Osteocyte (in vitro differentiated cells): Measurements from ENCODE around the gene ANKRD65. TPM values are rescaled to one million over a fixed set of nuclear protein-coding genes. Genes with fewer than 3 reads are reported as not detected.

Experiments
- DNase-seq: peaks from one replicate; pipeline ENCODE4 v3.0.0; 2021; ENCODE audit warnings: mixed read lengths; ENCODE audit not compliant: unreplicated experiment; ENCODE audit errors: extremely low spot score
- H3K27ac Mint-ChIP-seq: one replicate; pipeline ENCODE4 v1.8.0; 2021; ENCODE audit warnings: mild to moderate bottlenecking, mixed read lengths; ENCODE audit not compliant: unreplicated experiment
- H3K27me3 Mint-ChIP-seq: one replicate; pipeline ENCODE4 v1.8.0; 2021; ENCODE audit warnings: mixed read lengths; ENCODE audit not compliant: unreplicated experiment
- H3K36me3 Mint-ChIP-seq: one replicate; pipeline ENCODE4 v1.8.0; 2021; ENCODE audit warnings: mixed read lengths; ENCODE audit not compliant: unreplicated experiment
- H3K4me1 Mint-ChIP-seq: one replicate; pipeline ENCODE4 v1.8.0; 2021; ENCODE audit warnings: mixed read lengths; ENCODE audit not compliant: unreplicated experiment
- H3K4me3 Mint-ChIP-seq: one replicate; pipeline ENCODE4 v1.8.0; 2021; ENCODE audit warnings: mild to moderate bottlenecking, moderate library complexity, mixed read lengths; ENCODE audit not compliant: unreplicated experiment
- H3K9me3 Mint-ChIP-seq: one replicate; pipeline ENCODE4 v1.8.0; 2021; ENCODE audit warnings: mixed read lengths; ENCODE audit not compliant: unreplicated experiment
- total RNA-seq: library from RNA; stranded (reverse); gene quantifications from 2 replicates; pipeline ENCODE4 v1.2.1, GENCODE V29; 2021
- TF ChIP-seq, protein P1 (sequence below): fragments of 200-600 bp; sonication (generic); IDR thresholded peaks from 2 replicates; pipeline ENCODE4 v1.5.0; 2021; ENCODE audit warnings: antibody characterized with exemption, mild to moderate bottlenecking, moderate library complexity

The ANKRD65 gene
- total RNA-seq, 1 donor from 2014 or later = 0.21 TPM

DNA sequence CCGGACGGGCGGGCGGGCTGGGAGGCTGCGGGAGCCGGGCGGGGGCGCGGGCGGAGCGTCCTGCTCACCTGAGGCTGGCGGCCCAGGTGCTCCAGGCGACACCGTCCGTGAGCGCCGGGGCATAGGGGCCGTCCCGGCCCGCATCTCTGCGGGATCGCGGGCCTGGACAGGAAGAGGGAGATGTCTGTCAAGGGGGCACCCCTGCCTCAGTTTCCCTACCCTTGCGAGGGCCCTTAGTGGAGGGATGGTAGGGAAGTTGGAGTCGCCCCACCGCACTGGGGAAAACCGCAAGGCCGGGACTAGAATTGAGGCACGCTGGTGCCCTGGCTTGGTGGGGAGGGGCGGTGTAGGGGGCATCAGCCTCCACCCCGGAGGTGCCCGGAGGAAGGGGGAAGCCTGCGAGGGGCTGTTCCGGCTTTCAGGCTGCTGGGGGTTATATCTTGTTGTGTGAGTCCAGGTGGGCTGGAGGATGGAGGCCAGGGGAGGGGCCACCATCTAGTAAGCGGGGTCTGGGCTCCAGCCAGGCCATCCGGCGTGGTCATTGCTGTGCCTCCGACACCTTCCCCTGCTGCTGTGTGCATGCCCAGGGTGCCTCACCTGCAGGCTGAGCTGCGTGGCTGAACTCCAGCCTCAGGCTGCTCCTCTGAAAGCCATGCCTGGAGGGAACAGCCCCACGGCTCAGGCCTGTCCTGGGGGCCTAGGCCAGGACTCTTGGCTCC, 15.0 kb upstream of the ANKRD65 start:
- H3K27ac Mint-ChIP-seq = no peak overlapping the region
- H3K4me3 Mint-ChIP-seq = peak overlapping the region; percentile 59
- no peaks in the 10 kb centered on the region for H3K9me3 Mint-ChIP-seq
- peaks cover 40% of the 10 kb centered on the region for H3K4me1 Mint-ChIP-seq
- DNase-seq = no peak
- no peaks in the 10 kb centered on the region for H3K27me3 Mint-ChIP-seq
- TF ChIP-seq, protein P1, sequence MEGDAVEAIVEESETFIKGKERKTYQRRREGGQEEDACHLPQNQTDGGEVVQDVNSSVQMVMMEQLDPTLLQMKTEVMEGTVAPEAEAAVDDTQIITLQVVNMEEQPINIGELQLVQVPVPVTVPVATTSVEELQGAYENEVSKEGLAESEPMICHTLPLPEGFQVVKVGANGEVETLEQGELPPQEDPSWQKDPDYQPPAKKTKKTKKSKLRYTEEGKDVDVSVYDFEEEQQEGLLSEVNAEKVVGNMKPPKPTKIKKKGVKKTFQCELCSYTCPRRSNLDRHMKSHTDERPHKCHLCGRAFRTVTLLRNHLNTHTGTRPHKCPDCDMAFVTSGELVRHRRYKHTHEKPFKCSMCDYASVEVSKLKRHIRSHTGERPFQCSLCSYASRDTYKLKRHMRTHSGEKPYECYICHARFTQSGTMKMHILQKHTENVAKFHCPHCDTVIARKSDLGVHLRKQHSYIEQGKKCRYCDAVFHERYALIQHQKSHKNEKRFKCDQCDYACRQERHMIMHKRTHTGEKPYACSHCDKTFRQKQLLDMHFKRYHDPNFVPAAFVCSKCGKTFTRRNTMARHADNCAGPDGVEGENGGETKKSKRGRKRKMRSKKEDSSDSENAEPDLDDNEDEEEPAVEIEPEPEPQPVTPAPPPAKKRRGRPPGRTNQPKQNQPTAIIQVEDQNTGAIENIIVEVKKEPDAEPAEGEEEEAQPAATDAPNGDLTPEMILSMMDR = no peak
- no peaks in the 10 kb centered on the region for H3K36me3 Mint-ChIP-seq

DNA sequence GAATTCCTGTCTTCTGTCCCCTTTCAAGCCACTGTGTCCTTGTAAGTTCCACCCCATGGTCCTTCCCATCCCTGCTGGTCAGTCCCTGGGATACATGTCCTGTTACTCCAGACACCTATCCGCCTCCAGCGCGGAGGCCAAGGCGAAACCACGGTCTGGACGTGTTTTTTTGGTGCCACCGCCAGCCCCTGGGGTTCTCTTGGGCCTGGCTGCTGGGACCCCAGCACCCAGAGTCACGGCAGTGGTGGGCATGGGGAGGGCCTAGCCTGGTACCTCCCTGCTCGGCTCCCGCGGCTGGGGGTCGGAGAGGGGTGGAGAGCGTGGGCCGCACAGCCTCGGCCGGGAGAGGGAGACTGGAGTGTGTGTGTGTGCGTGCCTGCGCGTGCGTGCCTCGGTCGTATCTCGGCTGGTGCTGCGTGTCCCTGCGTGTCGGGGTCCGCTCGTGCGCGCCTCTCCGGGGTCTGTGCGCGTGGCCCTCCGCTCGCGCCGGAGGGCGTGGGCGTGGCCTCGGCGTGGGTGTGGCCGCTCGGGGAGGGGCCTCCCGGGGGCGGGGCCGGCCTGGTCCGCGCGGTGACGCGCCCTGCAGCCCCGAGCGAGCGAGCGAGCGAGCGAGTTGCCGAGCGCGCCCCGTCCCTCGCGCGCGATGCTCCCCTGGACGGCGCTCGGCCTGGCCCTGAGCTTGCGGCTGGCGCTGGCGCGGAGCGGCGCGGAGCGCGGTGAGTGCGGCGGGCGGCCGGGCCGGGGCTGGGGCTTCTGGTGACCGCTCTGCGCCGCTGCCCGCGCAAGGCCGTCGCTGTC, 14.2 kb upstream of the ANKRD65 start, which contains the start of gene VWA1:
TSS of gene VWA1 (plus strand) at position 585 of the 798 bp plus-strand sequence. CDS start at position 644, 59 bp downstream.
- H3K27me3 Mint-ChIP-seq = no peaks in the 10 kb centered on the region
- DNase-seq = no peak
- H3K9me3 Mint-ChIP-seq = no peaks in the 10 kb centered on the region
- peak within 1 kb of the TSS; percentile 59 for H3K4me3 Mint-ChIP-seq
- TF ChIP-seq, protein P1 = no peak
- H3K27ac Mint-ChIP-seq = no peak within 1 kb of the TSS
- no peaks in the 10 kb centered on the region for H3K36me3 Mint-ChIP-seq
- H3K4me1 Mint-ChIP-seq = peaks cover 41% of the 10 kb centered on the region

DNA sequence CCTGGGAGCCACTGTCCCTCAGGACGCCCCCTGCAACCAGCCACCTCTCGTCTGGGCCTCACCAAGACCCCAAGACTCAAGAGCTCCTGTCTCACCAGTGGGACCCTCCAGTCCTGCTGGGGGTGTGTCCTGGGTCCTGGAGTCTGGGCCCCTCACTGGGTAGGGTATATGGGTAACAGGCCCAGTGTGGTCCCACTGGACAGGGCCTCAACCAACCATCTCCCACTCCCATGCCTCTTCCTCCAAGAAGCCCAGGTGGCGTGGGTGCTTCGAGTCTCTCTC, 13.7 kb upstream of the ANKRD65 start:
- H3K27ac Mint-ChIP-seq = no peak overlapping the region

GRCh38 chr1:1434131-1434823, 13.2 kb upstream of the ANKRD65 start:
- DNase-seq = no peak
- Mint-ChIP-seq H3K27me3 (no peaks in the 10 kb centered on the region), H3K4me3 (no peak overlapping the region), H3K9me3 (no peaks in the 10 kb centered on the region), H3K36me3 (no peaks in the 10 kb centered on the region), H3K4me1 (peaks cover 51% of the 10 kb centered on the region), H3K27ac (no peak overlapping the region)
- TF ChIP-seq, protein P1 = no peak

More for the DNA sequence above, 13.7 kb upstream of the ANKRD65 start:
- Mint-ChIP-seq H3K36me3 (no peaks in the 10 kb centered on the region), H3K9me3 (no peaks in the 10 kb centered on the region), H3K27me3 (no peaks in the 10 kb centered on the region), H3K4me1 (peaks cover 47% of the 10 kb centered on the region), H3K4me3 (peak overlapping the region; percentile 51)
- TF ChIP-seq, protein P1 = no peak
- DNase-seq = no peak

DNA sequence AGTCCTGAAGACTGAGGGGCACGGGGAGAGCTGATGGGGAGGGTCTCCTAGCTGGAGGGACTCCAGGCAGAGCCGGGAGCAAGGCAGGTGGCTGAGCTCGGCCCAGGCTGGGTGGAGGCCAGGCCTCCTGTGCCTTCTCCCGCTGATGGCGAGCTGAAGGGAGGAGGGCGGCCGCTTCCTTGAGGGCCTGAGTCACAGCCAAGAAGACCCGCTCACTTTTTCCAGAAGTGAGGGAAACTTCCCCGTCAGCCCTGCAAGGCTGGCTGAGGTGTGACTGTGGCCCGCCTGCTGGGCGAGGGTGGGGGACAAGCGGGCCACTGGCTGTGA, 12.7 kb upstream of the ANKRD65 start:
- H3K9me3 Mint-ChIP-seq = no peaks in the 10 kb centered on the region
- no peak overlapping the region for H3K4me3 Mint-ChIP-seq
- H3K27me3 Mint-ChIP-seq = no peaks in the 10 kb centered on the region
- peaks cover 51% of the 10 kb centered on the region for H3K4me1 Mint-ChIP-seq
- H3K36me3 Mint-ChIP-seq = no peaks in the 10 kb centered on the region
- DNase-seq = no peak
- peak overlapping the region; percentile 47 for H3K27ac Mint-ChIP-seq
- TF ChIP-seq, protein P1 = no peak
